GM20000 (cell line): Measurements from ENCODE around the gene PSMB3.

Experiments
- DNase-seq: peaks from one replicate; pipeline ENCODE4 v3.0.0; 2012; ENCODE audit warnings: low spot score
- CTCF ChIP-seq: IDR thresholded peaks from 2 replicates; pipeline ENCODE4 v1.5.1; 2012; ENCODE audit warnings: mild to moderate bottlenecking, control low read depth; ENCODE audit errors: extremely low read depth, missing control alignments

Gene PSMB3

DNA sequence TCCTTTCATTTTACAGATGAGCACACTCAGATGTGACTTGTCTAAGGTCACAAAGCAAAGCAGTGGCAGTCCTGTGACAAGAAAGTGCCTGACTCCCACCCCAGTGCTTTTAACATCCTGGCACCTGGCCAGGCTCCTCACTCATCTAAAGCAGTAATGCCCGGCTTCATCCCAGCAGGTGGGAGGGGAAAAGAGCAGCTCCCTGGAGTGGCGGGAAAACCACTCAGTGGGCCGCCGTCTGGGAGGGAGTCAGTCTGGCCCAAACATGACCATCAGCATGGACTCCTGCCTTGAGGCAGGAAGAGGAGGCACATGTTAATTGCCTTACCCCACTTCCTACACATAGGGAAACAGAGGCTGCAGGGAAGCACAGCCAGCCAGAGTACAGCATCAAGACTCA is 7.0 kb upstream of the PSMB3 start:
- no peak for DNase-seq
- no peak for TF ChIP-seq CTCF

DNA sequence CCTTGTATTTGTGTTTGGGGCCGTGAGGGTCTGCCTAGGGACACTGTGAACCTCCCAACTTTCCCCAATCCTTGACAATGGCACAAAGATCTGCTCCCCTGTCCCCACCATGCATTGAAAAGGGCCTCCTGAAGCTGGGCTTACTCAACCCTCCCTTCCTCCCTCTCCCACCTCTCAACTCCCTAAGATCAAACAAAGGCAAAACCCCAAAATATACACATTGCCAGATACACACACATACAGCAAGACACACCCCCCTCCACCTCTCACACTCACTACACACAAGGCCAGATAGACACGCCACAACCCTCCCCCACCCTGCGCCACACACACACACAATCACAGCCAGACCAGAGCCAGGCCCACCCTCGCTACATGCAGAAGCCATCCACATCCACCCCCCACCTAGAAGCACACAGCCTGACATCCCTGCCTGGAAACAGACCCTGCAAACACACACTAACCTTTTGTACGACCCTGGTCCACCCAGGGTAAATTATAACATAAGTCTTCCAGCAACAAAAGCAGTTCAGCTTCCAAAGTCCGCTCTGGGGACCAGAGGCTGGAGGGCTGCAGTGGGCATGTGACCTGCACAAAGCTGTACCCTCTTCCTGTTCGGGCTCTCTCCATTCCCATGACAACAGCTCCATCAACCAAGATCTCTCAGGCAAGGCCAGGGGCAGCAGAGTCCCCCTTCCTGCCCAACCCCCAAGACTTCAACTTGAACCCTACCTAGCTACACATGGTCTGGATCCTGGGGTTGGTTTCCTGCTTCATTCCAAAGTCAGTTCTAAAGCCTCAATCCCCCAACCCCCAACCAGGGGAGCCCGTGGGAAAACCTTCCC is 6.3 kb upstream of the PSMB3 start:
- no peak for DNase-seq
- no peak for TF ChIP-seq CTCF

GRCh38 chr17:38746849-38747462 is 5.6 kb upstream of the PSMB3 start:
- DNase-seq = no peak
- no peak for TF ChIP-seq CTCF

DNA sequence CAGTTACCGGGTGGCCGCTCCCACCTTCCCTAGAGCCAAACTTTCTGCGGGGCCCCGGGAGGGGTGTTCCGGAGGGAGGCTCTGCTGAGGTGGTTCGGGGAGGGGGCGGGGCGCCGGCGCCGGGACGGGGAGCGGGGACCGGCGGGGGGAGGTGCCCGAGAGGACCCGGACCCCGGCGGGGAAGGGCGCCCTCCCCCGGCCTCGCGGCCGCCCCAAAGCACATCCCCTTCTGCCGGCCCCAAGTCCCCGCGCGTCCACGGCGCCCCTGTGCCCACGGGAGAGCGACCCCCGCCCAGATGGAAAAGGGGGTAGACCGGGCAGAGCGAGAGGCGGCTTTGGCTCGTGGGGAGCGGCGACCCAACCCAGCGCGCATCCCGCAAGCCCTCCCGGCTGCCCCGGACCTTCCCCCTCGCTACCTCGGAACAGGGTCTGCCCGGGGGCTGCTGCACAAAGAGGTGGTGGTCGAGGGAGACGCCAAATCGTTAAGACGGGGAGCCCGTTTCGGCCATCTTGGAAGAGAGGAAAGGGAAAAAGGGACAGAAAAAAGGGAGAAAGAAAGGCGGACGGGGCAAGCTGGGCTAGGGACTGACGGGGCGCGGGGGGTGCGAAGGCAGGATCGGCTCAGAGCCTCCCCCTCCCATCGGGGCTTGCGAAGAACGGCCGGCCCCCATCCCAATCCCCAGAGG is 4.9 kb upstream of the PSMB3 start:
- TF ChIP-seq CTCF = peak; percentile 19
- DNase-seq = peak; percentile 78

GRCh38 chr17:38748149-38748891 is 4.2 kb upstream of the PSMB3 start, which contains the start of gene PCGF2:
Gene PCGF2, minus strand, starts transcription at chr17:38748336. Its CDS starts 7,934 bp downstream, at chr17:38740402.
- TF ChIP-seq CTCF = no peak
- DNase-seq = peak; percentile 75

DNA sequence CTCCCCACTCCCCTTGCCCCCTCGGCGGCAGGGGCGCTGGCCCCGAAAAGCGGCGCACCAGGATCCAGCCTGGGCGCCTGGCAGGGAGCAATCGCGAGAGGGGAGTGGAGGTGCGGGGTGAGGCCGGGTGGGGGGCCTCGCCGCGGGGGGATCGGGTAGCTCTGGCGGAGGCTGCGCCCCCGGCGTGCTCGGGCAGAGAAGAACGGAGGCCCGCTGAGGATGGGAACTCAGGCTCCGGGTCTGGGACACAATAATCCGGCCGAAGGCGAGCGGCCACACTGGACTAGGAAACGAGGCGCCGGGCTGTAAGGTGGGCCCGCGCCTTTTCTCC is 3.7 kb upstream of the PSMB3 start:
- TF ChIP-seq CTCF = no peak
- no peak for DNase-seq
